Peyer's patch (tissue), 4 donors: ENCODE results near the gene ARNT2.

Source experiments
- CTCF ChIP-seq, 6 experiments: fragments of 450-650 bp in 4 of 6; fragments of 200-600 bp in 2 of 6; sonication (generic) in 1 of 6; IDR thresholded peaks; one replicate each; pipeline ENCODE4 v1.5.1; 2017 to 2019; ENCODE audit warnings: antibody characterized with exemption in 6 of 6, mild to moderate bottlenecking in 3 of 6, moderate library complexity in 1 of 6
- POLR2A ChIP-seq, 2 donors: fragments of 450-650 bp; IDR thresholded peaks; one replicate each; pipeline ENCODE4 v1.5.1; 2017; ENCODE audit warnings: antibody characterized with exemption in 2 of 2, mild to moderate bottlenecking in 2 of 2, moderate library complexity in 2 of 2

GRCh38 chr15:80420658-80421057, 16.5 kb downstream of the ARNT2 start:
- TF ChIP-seq POLR2A (IDR thresholded peaks at IDR 0.05) (no peak), CTCF (IDR thresholded peaks at IDR 0.05) (no peak)
